Measurements from ENCODE around the gene HAVCR2.

- TF ChIP-seq POLR2A (IDR thresholded peaks at IDR 0.05), result no peak
- TF ChIP-seq, protein P1, sequence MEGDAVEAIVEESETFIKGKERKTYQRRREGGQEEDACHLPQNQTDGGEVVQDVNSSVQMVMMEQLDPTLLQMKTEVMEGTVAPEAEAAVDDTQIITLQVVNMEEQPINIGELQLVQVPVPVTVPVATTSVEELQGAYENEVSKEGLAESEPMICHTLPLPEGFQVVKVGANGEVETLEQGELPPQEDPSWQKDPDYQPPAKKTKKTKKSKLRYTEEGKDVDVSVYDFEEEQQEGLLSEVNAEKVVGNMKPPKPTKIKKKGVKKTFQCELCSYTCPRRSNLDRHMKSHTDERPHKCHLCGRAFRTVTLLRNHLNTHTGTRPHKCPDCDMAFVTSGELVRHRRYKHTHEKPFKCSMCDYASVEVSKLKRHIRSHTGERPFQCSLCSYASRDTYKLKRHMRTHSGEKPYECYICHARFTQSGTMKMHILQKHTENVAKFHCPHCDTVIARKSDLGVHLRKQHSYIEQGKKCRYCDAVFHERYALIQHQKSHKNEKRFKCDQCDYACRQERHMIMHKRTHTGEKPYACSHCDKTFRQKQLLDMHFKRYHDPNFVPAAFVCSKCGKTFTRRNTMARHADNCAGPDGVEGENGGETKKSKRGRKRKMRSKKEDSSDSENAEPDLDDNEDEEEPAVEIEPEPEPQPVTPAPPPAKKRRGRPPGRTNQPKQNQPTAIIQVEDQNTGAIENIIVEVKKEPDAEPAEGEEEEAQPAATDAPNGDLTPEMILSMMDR (IDR thresholded peaks at IDR 0.05), result no peak
Observed at GRCh38 chr5:157085930-157086329, 22.9 kb downstream of the HAVCR2 start.
